Stimulated activated CD8-positive, alpha-beta memory T cell treated with anti-CD3 and anti-CD28 coated beads, Interleukin-12 subunit alpha, Interleukin-12 subunit beta, amount 100 ng/mL, for 24 hours (primary cell): ENCODE measurements around the gene FAM135A.
"Not testable (repeated sequence)": the region's sequence is repeated elsewhere in the genome, so short reads cannot be mapped to it uniquely, and the experiment has no call there.

Source experiments
- DNase-seq: peaks from one replicate; pipeline ENCODE4 v3.0.0-alpha.2; 2020; ENCODE audit errors: extremely low read depth

The FAM135A gene

GRCh38 chr6:70459699-70460098 lies 46.4 kb downstream of the FAM135A start:
- DNase-seq = not testable (repeated sequence)

- DNase-seq = no peak
Measured at GRCh38 chr6:70470016-70470415, 56.7 kb downstream of the FAM135A start.

GRCh38 chr6:70470510-70470909 lies 57.2 kb downstream of the FAM135A start:
- DNase-seq = not testable (repeated sequence)

- no peak for DNase-seq
Measured at GRCh38 chr6:70474751-70475150, 61.4 kb downstream of the FAM135A start.

- no peak for DNase-seq
Measured at GRCh38 chr6:70479236-70479635, 65.9 kb downstream of the FAM135A start.

- not testable (repeated sequence) for DNase-seq
Measured at GRCh38 chr6:70486638-70487037, 73.3 kb downstream of the FAM135A start.

GRCh38 chr6:70489364-70489763 lies 76.1 kb downstream of the FAM135A start:
- DNase-seq = no peak

GRCh38 chr6:70494833-70495232 lies 81.5 kb downstream of the FAM135A start:
- DNase-seq = no peak

- not testable (repeated sequence) for DNase-seq
Measured at GRCh38 chr6:70495790-70496189, 82.5 kb downstream of the FAM135A start.

- DNase-seq = no peak
Measured at GRCh38 chr6:70502484-70502883, 89.2 kb downstream of the FAM135A start.

- DNase-seq = no peak
Measured at GRCh38 chr6:70503813-70504465, 90.6 kb downstream of the FAM135A start.

GRCh38 chr6:70506321-70506720 lies 93.0 kb downstream of the FAM135A start:
- no peak for DNase-seq

- no peak for DNase-seq
Measured at GRCh38 chr6:70507161-70507560, 93.9 kb downstream of the FAM135A start.

GRCh38 chr6:70508953-70509352 lies 95.6 kb downstream of the FAM135A start:
- no peak for DNase-seq

GRCh38 chr6:70510600-70510999 lies 97.3 kb downstream of the FAM135A start:
- DNase-seq = no peak

GRCh38 chr6:70518723-70519122 lies 105.4 kb downstream of the FAM135A start:
- no peak for DNase-seq

- no peak for DNase-seq
Measured at GRCh38 chr6:70520575-70520974, 107.3 kb downstream of the FAM135A start.

- DNase-seq = no peak
Measured at GRCh38 chr6:70524721-70525286, 111.5 kb downstream of the FAM135A start.

GRCh38 chr6:70527071-70527737 lies 113.9 kb downstream of the FAM135A start:
- no peak for DNase-seq

- no peak for DNase-seq
Measured at GRCh38 chr6:70530023-70530422, 116.7 kb downstream of the FAM135A start.

- no peak for DNase-seq
Measured at GRCh38 chr6:70531133-70531532, 117.8 kb downstream of the FAM135A start.

- DNase-seq = no peak
Measured at GRCh38 chr6:70537266-70537665, 124.0 kb downstream of the FAM135A start.

- DNase-seq = no peak
Measured at GRCh38 chr6:70538376-70538775, 125.1 kb downstream of the FAM135A start.
